Measurements from ENCODE around the gene FARP2. TPM values are rescaled to one million over a fixed set of nuclear protein-coding genes. Genes with fewer than 3 reads are reported as not detected.

FARP2 gene
- polyA plus RNA-seq, 1 of the 3 experiments (the other 2 are of a cell fraction), result 11.5 TPM

DNA sequence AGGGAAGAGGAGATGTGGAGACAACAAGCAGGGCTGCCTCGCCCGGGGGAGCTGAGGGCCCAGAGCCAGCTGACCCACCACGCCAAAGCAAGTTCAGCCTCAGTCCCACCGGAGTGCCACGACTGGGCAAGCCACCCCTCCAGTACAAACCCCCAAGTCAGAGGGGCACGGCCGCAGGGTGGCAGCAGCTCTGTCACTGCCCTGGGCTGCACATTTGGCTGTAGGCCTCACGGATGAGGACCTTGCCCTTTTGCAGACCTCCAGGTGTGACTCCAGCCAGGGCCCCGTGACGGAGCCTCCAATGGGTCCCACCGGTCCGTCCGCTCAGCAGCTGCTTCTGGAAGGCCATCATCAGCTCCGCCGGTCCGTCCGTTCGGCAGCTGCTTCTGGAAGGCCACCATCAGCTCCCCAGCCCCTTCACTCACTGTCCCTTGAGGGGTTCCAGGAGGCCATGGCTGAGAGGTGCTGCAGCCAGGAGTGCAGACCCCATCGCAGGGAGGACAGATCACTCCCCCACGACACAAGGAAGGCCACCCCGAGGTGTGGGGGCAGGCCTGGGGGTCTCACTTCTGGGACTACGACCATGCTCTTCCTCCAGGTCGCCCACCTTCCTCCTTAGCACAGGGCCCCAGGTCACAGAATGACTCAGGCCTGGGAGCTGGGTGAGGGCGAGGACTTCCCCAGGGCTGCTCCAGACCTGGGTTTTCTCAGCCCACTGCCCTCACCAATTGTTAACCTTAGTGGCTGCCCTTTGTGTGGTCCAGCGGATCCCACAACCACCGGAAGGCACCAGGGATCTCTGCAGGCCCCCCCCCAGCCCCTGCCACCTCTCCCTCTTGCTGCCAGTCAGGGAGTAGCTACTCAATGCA is 176.9 kb downstream of the FARP2 start:
- POLR2A ChIA-PET, result no interaction called here
- H3K27me3 ChIP-seq (ENCODE audit: insufficient read depth), result no peaks in the 10 kb centered on the region

More for the DNA sequence above, 176.9 kb downstream of the FARP2 start:
- no peak overlapping the region for H3K9ac ChIP-seq
- H4K20me1 ChIP-seq (ENCODE audit: insufficient read depth), result no peaks in the 10 kb centered on the region
- H3K9me3 ChIP-seq, result no peaks in the 10 kb centered on the region
- no peaks in the 10 kb centered on the region for H3K9me2 ChIP-seq
- TF ChIP-seq, protein P1, sequence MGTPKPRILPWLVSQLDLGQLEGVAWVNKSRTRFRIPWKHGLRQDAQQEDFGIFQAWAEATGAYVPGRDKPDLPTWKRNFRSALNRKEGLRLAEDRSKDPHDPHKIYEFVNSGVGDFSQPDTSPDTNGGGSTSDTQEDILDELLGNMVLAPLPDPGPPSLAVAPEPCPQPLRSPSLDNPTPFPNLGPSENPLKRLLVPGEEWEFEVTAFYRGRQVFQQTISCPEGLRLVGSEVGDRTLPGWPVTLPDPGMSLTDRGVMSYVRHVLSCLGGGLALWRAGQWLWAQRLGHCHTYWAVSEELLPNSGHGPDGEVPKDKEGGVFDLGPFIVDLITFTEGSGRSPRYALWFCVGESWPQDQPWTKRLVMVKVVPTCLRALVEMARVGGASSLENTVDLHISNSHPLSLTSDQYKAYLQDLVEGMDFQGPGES (IDR thresholded peaks at IDR 0.05; ENCODE audit: low read depth, low read length), result no peak
- TF ChIP-seq FOSL2 (IDR thresholded peaks at IDR 0.05; ENCODE audit: borderline replicate concordance, low read depth), result no peak
- TF ChIP-seq, protein P2, sequence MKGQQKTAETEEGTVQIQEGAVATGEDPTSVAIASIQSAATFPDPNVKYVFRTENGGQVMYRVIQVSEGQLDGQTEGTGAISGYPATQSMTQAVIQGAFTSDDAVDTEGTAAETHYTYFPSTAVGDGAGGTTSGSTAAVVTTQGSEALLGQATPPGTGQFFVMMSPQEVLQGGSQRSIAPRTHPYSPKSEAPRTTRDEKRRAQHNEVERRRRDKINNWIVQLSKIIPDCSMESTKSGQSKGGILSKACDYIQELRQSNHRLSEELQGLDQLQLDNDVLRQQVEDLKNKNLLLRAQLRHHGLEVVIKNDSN (IDR thresholded peaks at IDR 0.05; ENCODE audit: borderline replicate concordance, low read depth), result no peak
- no peak for TF ChIP-seq MXI1 (IDR thresholded peaks at IDR 0.05; ENCODE audit: low read depth, low read length)
- TF ChIP-seq, protein P3, sequence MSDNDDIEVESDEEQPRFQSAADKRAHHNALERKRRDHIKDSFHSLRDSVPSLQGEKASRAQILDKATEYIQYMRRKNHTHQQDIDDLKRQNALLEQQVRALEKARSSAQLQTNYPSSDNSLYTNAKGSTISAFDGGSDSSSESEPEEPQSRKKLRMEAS (IDR thresholded peaks at IDR 0.05; ENCODE audit: low read depth), result no peak
- no peak for TF ChIP-seq SMC3 (IDR thresholded peaks at IDR 0.05; ENCODE audit: low read depth, low read length)
- TF ChIP-seq TEAD4 (IDR thresholded peaks at IDR 0.05; ENCODE audit: borderline replicate concordance, insufficient read depth), result no peak
- TF ChIP-seq EP300 (IDR thresholded peaks at IDR 0.05; ENCODE audit: borderline replicate concordance in 1 of 2, low read depth in 1 of 2, low read length in 1 of 2), result no peak
- TF ChIP-seq RFX5 (IDR thresholded peaks at IDR 0.05; ENCODE audit: low read length), result no peak
- TF ChIP-seq MEF2A (IDR thresholded peaks at IDR 0.05; ENCODE audit: borderline replicate concordance, low read depth), result no peak
- no peak for TF ChIP-seq RAD21 (IDR thresholded peaks at IDR 0.05; ENCODE audit: low read length)
- TF ChIP-seq JUND (IDR thresholded peaks at IDR 0.05), result no peak
- no peak for TF ChIP-seq TAF1 (IDR thresholded peaks at IDR 0.05; ENCODE audit: borderline replicate concordance, low read depth, low read length)
- no peak for TF ChIP-seq TCF12 (IDR thresholded peaks at IDR 0.05)
- TF ChIP-seq FOXM1 (IDR thresholded peaks at IDR 0.05; ENCODE audit: low read depth), result no peak
- TF ChIP-seq, protein P4, sequence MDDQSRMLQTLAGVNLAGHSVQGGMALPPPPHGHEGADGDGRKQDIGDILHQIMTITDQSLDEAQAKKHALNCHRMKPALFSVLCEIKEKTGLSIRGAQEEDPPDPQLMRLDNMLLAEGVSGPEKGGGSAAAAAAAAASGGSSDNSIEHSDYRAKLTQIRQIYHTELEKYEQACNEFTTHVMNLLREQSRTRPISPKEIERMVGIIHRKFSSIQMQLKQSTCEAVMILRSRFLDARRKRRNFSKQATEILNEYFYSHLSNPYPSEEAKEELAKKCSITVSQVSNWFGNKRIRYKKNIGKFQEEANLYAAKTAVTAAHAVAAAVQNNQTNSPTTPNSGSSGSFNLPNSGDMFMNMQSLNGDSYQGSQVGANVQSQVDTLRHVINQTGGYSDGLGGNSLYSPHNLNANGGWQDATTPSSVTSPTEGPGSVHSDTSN (IDR thresholded peaks at IDR 0.05), result no peak
- TF ChIP-seq, protein P5, sequence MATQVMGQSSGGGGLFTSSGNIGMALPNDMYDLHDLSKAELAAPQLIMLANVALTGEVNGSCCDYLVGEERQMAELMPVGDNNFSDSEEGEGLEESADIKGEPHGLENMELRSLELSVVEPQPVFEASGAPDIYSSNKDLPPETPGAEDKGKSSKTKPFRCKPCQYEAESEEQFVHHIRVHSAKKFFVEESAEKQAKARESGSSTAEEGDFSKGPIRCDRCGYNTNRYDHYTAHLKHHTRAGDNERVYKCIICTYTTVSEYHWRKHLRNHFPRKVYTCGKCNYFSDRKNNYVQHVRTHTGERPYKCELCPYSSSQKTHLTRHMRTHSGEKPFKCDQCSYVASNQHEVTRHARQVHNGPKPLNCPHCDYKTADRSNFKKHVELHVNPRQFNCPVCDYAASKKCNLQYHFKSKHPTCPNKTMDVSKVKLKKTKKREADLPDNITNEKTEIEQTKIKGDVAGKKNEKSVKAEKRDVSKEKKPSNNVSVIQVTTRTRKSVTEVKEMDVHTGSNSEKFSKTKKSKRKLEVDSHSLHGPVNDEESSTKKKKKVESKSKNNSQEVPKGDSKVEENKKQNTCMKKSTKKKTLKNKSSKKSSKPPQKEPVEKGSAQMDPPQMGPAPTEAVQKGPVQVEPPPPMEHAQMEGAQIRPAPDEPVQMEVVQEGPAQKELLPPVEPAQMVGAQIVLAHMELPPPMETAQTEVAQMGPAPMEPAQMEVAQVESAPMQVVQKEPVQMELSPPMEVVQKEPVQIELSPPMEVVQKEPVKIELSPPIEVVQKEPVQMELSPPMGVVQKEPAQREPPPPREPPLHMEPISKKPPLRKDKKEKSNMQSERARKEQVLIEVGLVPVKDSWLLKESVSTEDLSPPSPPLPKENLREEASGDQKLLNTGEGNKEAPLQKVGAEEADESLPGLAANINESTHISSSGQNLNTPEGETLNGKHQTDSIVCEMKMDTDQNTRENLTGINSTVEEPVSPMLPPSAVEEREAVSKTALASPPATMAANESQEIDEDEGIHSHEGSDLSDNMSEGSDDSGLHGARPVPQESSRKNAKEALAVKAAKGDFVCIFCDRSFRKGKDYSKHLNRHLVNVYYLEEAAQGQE (IDR thresholded peaks at IDR 0.05; ENCODE audit: low read depth, low read length), result no peak
- 50% methylated on average over 4 of the region's 26 CpGs for WGBS (ENCODE audit: low lambda C conversion rate)
- H3F3A ChIP-seq (replicated peaks; ENCODE audit: insufficient read depth), result no peaks in the 10 kb centered on the region
- H3K36me3 ChIP-seq (replicated peaks in 1 of 2; ENCODE audit: control insufficient read depth in 1 of 2, insufficient read depth in 2 of 2, low read length in 1 of 2), result no peaks in the 10 kb centered on the region
- CTCF ChIA-PET, result interaction anchor here (1.1 kb wide), 1 partner anchor 65 kb away, joined by 3 read pairs; no protein-coding TSS in a partner anchor
- no peak for DNase-seq
- peaks cover 0 to 7% of the 10 kb centered on the region in 2 experiments; a peak in 1 of 4 replicates for H3K4me1 ChIP-seq (ENCODE audit: control insufficient read depth in 1 of 2, insufficient read depth in 2 of 2, low read depth in 1 of 2, low read length in 1 of 2)
- H3K79me2 ChIP-seq (ENCODE audit: insufficient read depth), result no peaks in the 10 kb centered on the region
- H3K4me3 ChIP-seq (ENCODE audit: low read depth in 2 of 2, low read length in 1 of 2), result no peak overlapping the region
- no peak overlapping the region for H3K27ac ChIP-seq (ENCODE audit: low read depth in 2 of 2, low read length in 1 of 2)
- no peak overlapping the region for H2AFZ ChIP-seq (ENCODE audit: low read depth)
- H3K4me2 ChIP-seq, result no peak overlapping the region
